GM12878 (cell line): ENCODE data around the gene OLA1. TPM values are rescaled to one million over a fixed set of nuclear protein-coding genes. Genes with fewer than 3 reads are reported as not detected.

ENCODE experiments used
- ATF7 ChIP-seq: fragments of 450-650 bp; IDR thresholded peaks from 2 replicates; pipeline ENCODE4 v1.6.1; 2016; ENCODE audit warnings: low read depth, mild to moderate bottlenecking
- CEBPB ChIP-seq, 2 experiments: fragments of 150-350 bp in 1 of 2; IDR thresholded peaks; 2 replicates each; pipeline ENCODE4 v1.6.1; 2012 to 2014; ENCODE audit warnings: low read depth in 2 of 2, low read length in 2 of 2, borderline replicate concordance in 1 of 2, inconsistent platforms in 1 of 2
- CHD2 ChIP-seq: IDR thresholded peaks from 2 replicates; pipeline ENCODE4 v1.6.1; 2011; ENCODE audit warnings: low read depth, low read length, improper control_type of control experiment, borderline replicate concordance
- DPF2 ChIP-seq: fragments of 450-650 bp; IDR thresholded peaks from 2 replicates; pipeline ENCODE4 v1.6.1; 2017; ENCODE audit warnings: mild to moderate bottlenecking
- GATAD2B ChIP-seq: fragments of 450-650 bp; conservative IDR thresholded peaks from 2 replicates; pipeline ENCODE4 v1.6.1; 2017; ENCODE audit warnings: low read depth, mild to moderate bottlenecking, moderate library complexity
- HCFC1 ChIP-seq: fragments of 150-350 bp; IDR thresholded peaks from 2 replicates; pipeline ENCODE4 v1.6.1; 2014; ENCODE audit warnings: low read length
- HDGF ChIP-seq: fragments of 450-650 bp; IDR thresholded peaks from 2 replicates; pipeline ENCODE4 v1.6.1; 2016; ENCODE audit warnings: antibody characterized with exemption
- IKZF2 ChIP-seq, 2 experiments: fragments of 450-650 bp; IDR thresholded peaks; 2 replicates each; pipeline ENCODE4 v1.6.1; 2017; ENCODE audit warnings: mild to moderate bottlenecking in 2 of 2, moderate library complexity in 2 of 2
- IRF3 ChIP-seq: fragments of 450-650 bp; IDR thresholded peaks from 2 replicates; pipeline ENCODE4 v1.6.1; 2014; ENCODE audit warnings: mild to moderate bottlenecking
- JUNB ChIP-seq: IDR thresholded peaks from 2 replicates; pipeline ENCODE4 v1.6.1; 2016; ENCODE audit warnings: antibody characterized with exemption, mild to moderate bottlenecking
- MTA2 ChIP-seq: fragments of 450-650 bp; IDR thresholded peaks from 2 replicates; pipeline ENCODE4 v1.6.1; 2016; ENCODE audit warnings: low read depth, mild to moderate bottlenecking, moderate library complexity
- MXI1 ChIP-seq: fragments of 150-350 bp; IDR thresholded peaks from 2 replicates; pipeline ENCODE4 v1.6.1; 2011; ENCODE audit warnings: low read depth, mild to moderate bottlenecking, inconsistent platforms, low read length, improper control_type of control experiment
- NR2F1 ChIP-seq: fragments of 450-650 bp; conservative IDR thresholded peaks from 2 replicates; pipeline ENCODE4 v1.6.1; 2017; ENCODE audit warnings: mild to moderate bottlenecking
- NRF1 ChIP-seq: conservative IDR thresholded peaks from 2 replicates; pipeline ENCODE4 v1.6.1; 2011; ENCODE audit warnings: mild to moderate bottlenecking, low read depth, low read length, improper control_type of control experiment
- POLR2A ChIP-seq: IDR thresholded peaks from 2 replicates; pipeline ENCODE4 v1.6.1; 2011; ENCODE audit warnings: low read depth, mild to moderate bottlenecking, low read length
- POLR2AphosphoS5 ChIP-seq: IDR thresholded peaks from 2 replicates; pipeline ENCODE4 v1.6.1; 2011; ENCODE audit warnings: mild to moderate bottlenecking, low read length, inconsistent platforms
- RAD21 ChIP-seq: IDR thresholded peaks from 2 replicates; pipeline ENCODE4 v1.6.1; 2011; ENCODE audit warnings: mild to moderate bottlenecking, low read depth, low read length, moderate library complexity; ENCODE audit not compliant: insufficient read depth
- RBBP5 ChIP-seq: fragments of 200-600 bp; sonication (generic); conservative IDR thresholded peaks from 2 replicates; pipeline ENCODE4 v1.6.1; 2016
- RFX5 ChIP-seq: IDR thresholded peaks from 2 replicates; pipeline ENCODE4 v1.6.1; 2011; ENCODE audit warnings: low read depth, low read length, improper control_type of control experiment
- SIN3A ChIP-seq: IDR thresholded peaks from 2 replicates; pipeline ENCODE4 v1.6.1; 2012; ENCODE audit warnings: low read depth, low read length, improper control_type of control experiment
- SIX5 ChIP-seq: IDR thresholded peaks from 2 replicates; pipeline ENCODE4 v1.6.1; 2011; ENCODE audit warnings: mild to moderate bottlenecking, low read depth, low read length, moderate library complexity; ENCODE audit not compliant: severe bottlenecking
- SKIL ChIP-seq: fragments of 450-650 bp; IDR thresholded peaks from 2 replicates; pipeline ENCODE4 v1.6.1; 2017; ENCODE audit warnings: mild to moderate bottlenecking, low read depth, inconsistent platforms; ENCODE audit not compliant: poor library complexity, severe bottlenecking
- SP1 ChIP-seq: IDR thresholded peaks from one replicate; pipeline ENCODE4 v1.6.1; 2011; ENCODE audit warnings: low read depth, low read length
- SREBF1 ChIP-seq: IDR thresholded peaks from 2 replicates; pipeline ENCODE4 v1.6.1; 2012; ENCODE audit warnings: mild to moderate bottlenecking, low read length
- ZBTB40 ChIP-seq: fragments of 450-650 bp; IDR thresholded peaks from 2 replicates; pipeline ENCODE4 v1.6.1; 2016; ENCODE audit warnings: mild to moderate bottlenecking, moderate library complexity, borderline replicate concordance
- ZZZ3 ChIP-seq: IDR thresholded peaks from 2 replicates; pipeline ENCODE4 v1.6.1; 2011; ENCODE audit warnings: low read depth; ENCODE audit not compliant: control insufficient read depth, insufficient read length
- polyA plus RNA-seq, 11 experiments: library from polyadenylated mRNA; depleted of rRNA in 4 of 11; unstranded in 6 of 11; stranded (reverse) in 5 of 11; fragments of >200 nt; fragmentation: Nextera tagmentation in 4 of 11; fragmentation: Illumina TruSeq in 1 of 11; extraction: Ambion mirVana in 4 of 11; extraction: Trizol in 1 of 11; gene quantifications; 1 replicate in 1 of 11; 2 replicates in 10 of 11; pipeline versions ENCODE4 v1.2.1 to v1.2.3, GENCODE V29; 2011 to 2016; ENCODE audit warnings: inconsistent platforms in 2 of 11, missing spikeins in 2 of 11, low read depth in 1 of 11
- total RNA-seq, 4 experiments: library from RNA; depleted of rRNA in 3 of 4; stranded (reverse); fragments of >200 nt in 3 of 4; fragmentation: Illumina TruSeq in 1 of 4; extraction: Trizol in 1 of 4; gene quantifications; 2 replicates each; pipeline versions ENCODE4 v1.2.1 to v1.2.3, GENCODE V29; 2013 to 2021

The OLA1 gene
- total and polyA plus RNA-seq, 10 of the 15 experiments (the other 5 are each of a cell fraction or from before 2014, with no cell fraction given), result 107 to 238 (median 142) TPM

- TF ChIP-seq NRF1 (peak; percentile 37; the same call in 1 of the 2 replicates), SP1 (no peak), ZZZ3 (no peak), DPF2 (no peak; the same call in 1 of the 2 replicates), HCFC1 (no peak; the same call in 1 of the 2 replicates), GATAD2B (no peak; the same call in none of the 2 replicates), SIN3A (no peak), POLR2A (peak; percentile 95), ZBTB40 (peak; percentile 71), RFX5 (no peak), SKIL (no peak), RBBP5 (no peak), MXI1 (peak; percentile 86), MTA2 (no peak), SREBF1 (no peak), CEBPB (IDR thresholded peaks at IDR 0.05; ENCODE audit: borderline replicate concordance in 1 of 2, low read depth in 2 of 2, low read length in 2 of 2) (no peak), JUNB (no peak), ATF7 (no peak), IKZF2 (IDR thresholded peaks at IDR 0.05) (peak; percentile 49 to 63; a peak in 2 of 4 replicates), RAD21 (no peak), CHD2 (no peak), POLR2AphosphoS5 (peak; percentile 90), HDGF (no peak), NR2F1 (peak; percentile 32; the same call in 1 of the 2 replicates), SIX5 (no peak), IRF3 (peak; percentile 35; the same call in 1 of the 2 replicates)
These were observed at the start of gene OLA1 (continued) for GRCh38 chr2:174248187-174248997.
